ENCODE measurements around the gene FRMPD2. TPM values are rescaled to one million over a fixed set of nuclear protein-coding genes. Genes with fewer than 3 reads are reported as not detected.

FRMPD2 gene
- polyA plus RNA-seq, 2 of the 4 experiments (the other 2 are of a cell fraction): 0.13 to 0.15 TPM

GRCh38 chr10:48241332-48241731 lies 33.2 kb downstream of the FRMPD2 start:
- ChIA-PET POLR2A (no interaction called here), CTCF (no interaction called here)
- FAIRE-seq (no peak), DNase-seq (ENCODE audit: low read depth in 1 of 2, low spot score in 1 of 2) (no peak), ATAC-seq (no peak)
- H3K4me3 ChIP-seq: no peak overlapping the region
- TF ChIP-seq JUN (IDR thresholded peaks at IDR 0.05) (no peak), RAD21 (conservative IDR thresholded peaks at IDR 0.05 in 1 of 2, IDR thresholded peaks at IDR 0.05 in 1 of 2) (no peak)
- H3K4me1 ChIP-seq: no peaks in the 10 kb centered on the region
- no peaks in the 10 kb centered on the region for H3K9me3 ChIP-seq
- no peak overlapping the region for H3K27ac ChIP-seq
- H3K4me2 ChIP-seq: no peak overlapping the region

DNA sequence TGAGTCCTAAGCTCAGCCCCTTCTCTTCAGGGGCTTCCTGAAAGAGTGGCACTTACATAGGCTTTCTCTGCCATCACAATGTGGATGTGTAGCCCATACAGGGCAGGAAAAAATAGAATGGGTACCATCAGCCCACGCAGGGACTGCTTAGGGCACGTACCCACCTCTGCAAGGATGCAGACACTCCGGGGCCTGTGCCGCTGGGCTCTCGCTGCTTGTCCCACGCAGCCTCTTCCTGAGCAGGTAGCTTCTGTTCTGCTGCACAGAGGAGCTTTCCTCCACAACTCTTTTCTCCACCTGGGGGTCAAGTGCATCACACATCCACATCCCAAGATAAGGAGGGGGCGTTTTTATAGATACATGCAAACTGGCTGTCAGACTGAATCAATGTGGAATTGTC lies 34.3 kb downstream of the FRMPD2 start:
- Histone ChIP-seq H3K4me1 (no peaks in the 10 kb centered on the region), H3K9me3 (no peaks in the 10 kb centered on the region), H3K4me2 (no peak overlapping the region), H3K27ac (no peak overlapping the region), H3K4me3 (no peak overlapping the region)
- ATAC-seq (no peak), FAIRE-seq (no peak), DNase-seq (ENCODE audit: low read depth in 1 of 2, low spot score in 1 of 2) (no peak)
- ChIA-PET POLR2A (no interaction called here), CTCF (interaction anchor here (0.6 to 2.1 kb wide), 5 partner anchors 9 to 1249 kb away, joined by 3 to 4 read pairs (median 3); no protein-coding TSS in a partner anchor)
- TF ChIP-seq NR3C1 (IDR thresholded peaks at IDR 0.05) (no peak), KDM1A (IDR thresholded peaks at IDR 0.05; ENCODE audit: low read depth) (no peak), BHLHE40 (IDR thresholded peaks at IDR 0.05; ENCODE audit: low read depth, low read length) (no peak), ESRRA (IDR thresholded peaks at IDR 0.05; ENCODE audit: borderline replicate concordance, low read length) (no peak), ZFP36 (IDR thresholded peaks at IDR 0.05; ENCODE audit: borderline replicate concordance, partially characterized antibody) (no peak), CEBPB (IDR thresholded peaks at IDR 0.05) (no peak), HEYL (CRISPR knock-in tag; IDR thresholded peaks at IDR 0.05) (no peak), ELK1 (IDR thresholded peaks at IDR 0.05; ENCODE audit: low read depth, low read length) (no peak), NPAS2 (CRISPR knock-in tag; IDR thresholded peaks at IDR 0.05; ENCODE audit: borderline replicate concordance) (no peak), JUNB (IDR thresholded peaks at IDR 0.05) (no peak), EP300 (IDR thresholded peaks at IDR 0.05) (no peak), HOXA7 (CRISPR knock-in tag; IDR thresholded peaks at IDR 0.05) (no peak), ZSCAN20 (CRISPR knock-in tag; IDR thresholded peaks at IDR 0.05) (no peak), HDAC2 (IDR thresholded peaks at IDR 0.05) (no peak), TFCP2L1 (CRISPR knock-in tag; IDR thresholded peaks at IDR 0.05) (no peak), SMC3 (IDR thresholded peaks at IDR 0.05) (no peak), TP53 (CRISPR knock-in tag; IDR thresholded peaks at IDR 0.05) (no peak), ZNF302 (CRISPR knock-in tag; IDR thresholded peaks at IDR 0.05) (no peak), RNF2 (IDR thresholded peaks at IDR 0.05; ENCODE audit: borderline replicate concordance, low read depth) (no peak)
- TF ChIP-seq, protein P1, sequence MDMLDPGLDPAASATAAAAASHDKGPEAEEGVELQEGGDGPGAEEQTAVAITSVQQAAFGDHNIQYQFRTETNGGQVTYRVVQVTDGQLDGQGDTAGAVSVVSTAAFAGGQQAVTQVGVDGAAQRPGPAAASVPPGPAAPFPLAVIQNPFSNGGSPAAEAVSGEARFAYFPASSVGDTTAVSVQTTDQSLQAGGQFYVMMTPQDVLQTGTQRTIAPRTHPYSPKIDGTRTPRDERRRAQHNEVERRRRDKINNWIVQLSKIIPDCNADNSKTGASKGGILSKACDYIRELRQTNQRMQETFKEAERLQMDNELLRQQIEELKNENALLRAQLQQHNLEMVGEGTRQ (IDR thresholded peaks at IDR 0.05): no peak
- WGBS (ENCODE audit: missing lambda C conversion rate): 67% methylated on average over 7 of the region's 7 CpGs

DNA sequence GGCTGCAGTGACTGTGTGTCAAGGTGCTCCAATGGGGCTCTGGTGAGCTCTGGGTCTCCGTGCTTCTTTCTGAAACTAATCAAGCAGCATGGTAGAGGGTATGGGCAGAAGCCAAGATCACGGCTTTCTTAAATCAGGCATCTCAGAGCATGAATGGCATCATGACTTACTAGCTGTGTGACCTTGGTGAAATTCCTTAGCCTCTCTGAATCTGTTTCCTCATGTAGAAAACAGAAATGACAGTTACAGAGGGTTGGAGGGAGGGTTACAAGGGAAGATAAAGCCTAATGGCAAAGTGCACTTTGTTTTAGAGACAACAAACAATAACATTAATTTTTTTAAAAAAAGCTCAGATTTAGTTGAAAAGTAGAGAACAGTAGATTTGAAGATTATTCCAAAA lies 34.9 kb downstream of the FRMPD2 start:
- Histone ChIP-seq H3K9me3 (no peaks in the 10 kb centered on the region), H3K4me1 (no peaks in the 10 kb centered on the region), H3K4me2 (no peak overlapping the region), H3K27ac (no peak overlapping the region), H3K4me3 (no peak overlapping the region)
- no peak for TF ChIP-seq NFE2L2 (conservative IDR thresholded peaks at IDR 0.05; ENCODE audit: low read length)
- no peak for TF ChIP-seq JUN (IDR thresholded peaks at IDR 0.05)
- no peak for TF ChIP-seq RFX5 (IDR thresholded peaks at IDR 0.05)
- TF ChIP-seq, protein P2, sequence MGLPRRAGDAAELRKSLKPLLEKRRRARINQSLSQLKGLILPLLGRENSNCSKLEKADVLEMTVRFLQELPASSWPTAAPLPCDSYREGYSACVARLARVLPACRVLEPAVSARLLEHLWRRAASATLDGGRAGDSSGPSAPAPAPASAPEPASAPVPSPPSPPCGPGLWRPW (IDR thresholded peaks at IDR 0.05): no peak
- TF ChIP-seq PHF8 (IDR thresholded peaks at IDR 0.05; ENCODE audit: borderline replicate concordance, low read depth): no peak
- TF ChIP-seq, protein P3, sequence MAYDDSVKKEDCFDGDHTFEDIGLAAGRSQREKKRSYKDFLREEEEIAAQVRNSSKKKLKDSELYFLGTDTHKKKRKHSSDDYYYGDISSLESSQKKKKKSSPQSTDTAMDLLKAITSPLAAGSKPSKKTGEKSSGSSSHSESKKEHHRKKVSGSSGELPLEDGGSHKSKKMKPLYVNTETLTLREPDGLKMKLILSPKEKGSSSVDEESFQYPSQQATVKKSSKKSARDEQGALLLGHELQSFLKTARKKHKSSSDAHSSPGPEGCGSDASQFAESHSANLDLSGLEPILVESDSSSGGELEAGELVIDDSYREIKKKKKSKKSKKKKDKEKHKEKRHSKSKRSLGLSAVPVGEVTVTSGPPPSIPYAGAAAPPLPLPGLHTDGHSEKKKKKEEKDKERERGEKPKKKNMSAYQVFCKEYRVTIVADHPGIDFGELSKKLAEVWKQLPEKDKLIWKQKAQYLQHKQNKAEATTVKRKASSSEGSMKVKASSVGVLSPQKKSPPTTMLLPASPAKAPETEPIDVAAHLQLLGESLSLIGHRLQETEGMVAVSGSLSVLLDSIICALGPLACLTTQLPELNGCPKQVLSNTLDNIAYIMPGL (CRISPR knock-in tag; IDR thresholded peaks at IDR 0.05; ENCODE audit: borderline replicate concordance): no peak
- TF ChIP-seq CEBPB (IDR thresholded peaks at IDR 0.05): no peak
- FAIRE-seq: no peak
- ChIA-PET POLR2A (no interaction called here), CTCF (interaction anchor here (0.6 to 2.1 kb wide), 5 partner anchors 10 to 1248 kb away, joined by 3 to 4 read pairs (median 3); no protein-coding TSS in a partner anchor)
- 19% methylated on average over 2 of the region's 2 CpGs for WGBS (ENCODE audit: missing lambda C conversion rate)
- ATAC-seq: no peak
- no peak for DNase-seq (ENCODE audit: low read depth in 1 of 2, low spot score in 1 of 2)

All from A549 (cell line).